K562 (cell line): ENCODE data around the gene KRTAP10-9. TPM values are rescaled to one million over a fixed set of nuclear protein-coding genes. Genes with fewer than 3 reads are reported as not detected.

Experiments
- CBX2 ChIP-seq: fragments of 200-600 bp; sonication (generic); IDR thresholded peaks from one replicate; pipeline ENCODE4 v1.6.1; 2012; ENCODE audit warnings: mild to moderate bottlenecking, low read length, inconsistent platforms; ENCODE audit not compliant: insufficient read depth, poor library complexity, severe bottlenecking
- CHD4 ChIP-seq: fragments of 200-600 bp; sonication (generic); IDR thresholded peaks from 3 replicates; pipeline ENCODE4 v1.6.1; 2012; ENCODE audit warnings: low read depth, mild to moderate bottlenecking, mixed read lengths, low read length, inconsistent platforms; ENCODE audit not compliant: insufficient read depth, insufficient replicate concordance, poor library complexity, severe bottlenecking
- E2F3 ChIP-seq: fragments of 250-450 bp; sonication (Bioruptor Pico); IDR thresholded peaks from 2 replicates; pipeline ENCODE4 v1.4.0; 2020; ENCODE audit warnings: mild to moderate bottlenecking
- EHMT2 ChIP-seq: fragments of 450-650 bp; IDR thresholded peaks from 2 replicates; pipeline ENCODE4 v1.6.1; 2018; ENCODE audit warnings: antibody characterized with exemption
- ETV5 ChIP-seq: sonication (generic); formaldehyde crosslinking; IDR thresholded peaks from 2 replicates; pipeline ENCODE4 v1.4.0; 2020; ENCODE audit warnings: low read depth, mild to moderate bottlenecking, missing genetic modification reagents
- HDAC6 ChIP-seq: IDR thresholded peaks from 2 replicates; pipeline ENCODE4 v1.6.1; 2012; ENCODE audit warnings: low read depth, mild to moderate bottlenecking, control low read depth, inconsistent platforms, low read length, moderate library complexity
- HDAC8 ChIP-seq: fragments of 450-650 bp; IDR thresholded peaks from 2 replicates; pipeline ENCODE4 v1.6.1; 2016; ENCODE audit warnings: mild to moderate bottlenecking, missing genetic modification characterization, moderate library complexity, missing compliant biosample characterization
- HEY1 ChIP-seq: fragments of 250-450 bp; sonication (Bioruptor Pico); IDR thresholded peaks from 2 replicates; pipeline ENCODE4 v1.5.0; 2020; ENCODE audit warnings: mild to moderate bottlenecking, moderate library complexity, borderline replicate concordance
- HNRNPK ChIP-seq: fragments of 200-400 bp; formaldehyde crosslinking; IDR thresholded peaks from one replicate; pipeline ENCODE4 v1.6.1; 2018; ENCODE audit warnings: mild to moderate bottlenecking, low read depth, low read length; ENCODE audit not compliant: poor library complexity, severe bottlenecking
- HNRNPL ChIP-seq: fragments of 200-400 bp; formaldehyde crosslinking; IDR thresholded peaks from 2 replicates; pipeline ENCODE4 v1.6.1; 2017; ENCODE audit warnings: low read depth, mild to moderate bottlenecking, low read length
- ILF3 ChIP-seq: fragments of 450-650 bp; IDR thresholded peaks from 2 replicates; pipeline ENCODE4 v1.6.1; 2018; ENCODE audit warnings: antibody characterized with exemption, mild to moderate bottlenecking, moderate library complexity, borderline replicate concordance
- LARP7 ChIP-seq: fragments of 450-650 bp; IDR thresholded peaks from 2 replicates; pipeline ENCODE4 v1.6.1; 2016
- MED1 ChIP-seq: sonication (generic); formaldehyde crosslinking; IDR thresholded peaks from 2 replicates; pipeline ENCODE4 v1.8.1; 2023; ENCODE audit warnings: missing genetic modification reagents, borderline replicate concordance
- MEF2A ChIP-seq: IDR thresholded peaks from 2 replicates; pipeline ENCODE4 v1.6.1; 2011; ENCODE audit warnings: low read depth, mild to moderate bottlenecking, low read length, moderate library complexity; ENCODE audit not compliant: control insufficient read depth
- NCOA6 ChIP-seq: fragments of 450-650 bp; IDR thresholded peaks from 2 replicates; pipeline ENCODE4 v1.6.1; 2017; ENCODE audit warnings: mild to moderate bottlenecking
- PHF21A ChIP-seq: fragments of 450-650 bp; IDR thresholded peaks from 2 replicates; pipeline ENCODE4 v1.6.1; 2017; ENCODE audit warnings: low read depth, borderline replicate concordance
- POLR2G ChIP-seq: fragments of 200-400 bp; formaldehyde crosslinking; IDR thresholded peaks from 2 replicates; pipeline ENCODE4 v1.6.1; 2017; ENCODE audit warnings: low read depth, mild to moderate bottlenecking, antibody characterized with exemption, low read length, moderate library complexity
- SMAD2 ChIP-seq: fragments of 150-350 bp; IDR thresholded peaks from 2 replicates; pipeline ENCODE4 v1.6.1; 2014; ENCODE audit warnings: low read depth, mild to moderate bottlenecking, low read length
- TEAD4 ChIP-seq, 2 experiments: sonication (generic) in 1 of 2; formaldehyde crosslinking in 1 of 2; IDR thresholded peaks; 2 replicates each; pipeline versions ENCODE4 v1.6.1 to v1.8.0; 2012 to 2022; ENCODE audit warnings: borderline replicate concordance in 1 of 2, inconsistent platforms in 1 of 2, low read length in 1 of 2, mild to moderate bottlenecking in 1 of 2, missing genetic modification reagents in 1 of 2
- TRIM24 ChIP-seq, 2 experiments: fragments of 450-650 bp; IDR thresholded peaks; 2 replicates each; pipeline ENCODE4 v1.6.1; 2016
- polyA plus RNA-seq, 8 experiments: library from polyadenylated mRNA; depleted of rRNA in 4 of 8; stranded (reverse) in 5 of 8; unstranded in 3 of 8; fragments of >200 nt; fragmentation: Nextera tagmentation in 2 of 8; fragmentation: Illumina TruSeq in 1 of 8; extraction: Ambion mirVana in 2 of 8; extraction: Trizol in 1 of 8; gene quantifications; 2 replicates each; pipeline versions ENCODE4 v1.2.1 to v1.2.3, GENCODE V29; 2011 to 2014; ENCODE audit warnings: inconsistent platforms in 1 of 8, missing spikeins in 1 of 8
- total RNA-seq, 7 experiments: library from RNA; depleted of rRNA in 6 of 7; stranded (reverse); fragments of >200 nt in 6 of 7; fragmentation: Illumina TruSeq in 2 of 7; extraction: Trizol in 2 of 7; gene quantifications; 2 replicates each; pipeline versions ENCODE4 v1.2.1 to v1.2.3, GENCODE V29; 2011 to 2021; ENCODE audit warnings: low replicate concordance in 1 of 7
- TF ChIP-seq, protein P1 (sequence below): fragments of 250-450 bp; sonication (Bioruptor Pico); IDR thresholded peaks from 2 replicates; pipeline ENCODE4 v1.5.0; 2021
- TF ChIP-seq, protein P2 (sequence below): sonication (generic); formaldehyde crosslinking; IDR thresholded peaks from 2 replicates; pipeline ENCODE4 v1.8.0; 2022; ENCODE audit warnings: mild to moderate bottlenecking, missing genetic modification reagents
- TF ChIP-seq, protein P3 (sequence below): sonication (generic); formaldehyde crosslinking; IDR thresholded peaks from 2 replicates; pipeline ENCODE4 v1.8.0; 2022; ENCODE audit warnings: mild to moderate bottlenecking, missing genetic modification reagents
- TF ChIP-seq, protein P4 (sequence below): fragments of 450-650 bp; formaldehyde crosslinking; IDR thresholded peaks from 2 replicates; pipeline ENCODE4 v1.4.0; 2020; ENCODE audit warnings: mild to moderate bottlenecking, mixed read lengths

KRTAP10-9 gene
- total and polyA plus RNA-seq, 9 of the 15 experiments (the other 6 are each of a cell fraction or from before 2014, with no cell fraction given), result not detected

DNA sequence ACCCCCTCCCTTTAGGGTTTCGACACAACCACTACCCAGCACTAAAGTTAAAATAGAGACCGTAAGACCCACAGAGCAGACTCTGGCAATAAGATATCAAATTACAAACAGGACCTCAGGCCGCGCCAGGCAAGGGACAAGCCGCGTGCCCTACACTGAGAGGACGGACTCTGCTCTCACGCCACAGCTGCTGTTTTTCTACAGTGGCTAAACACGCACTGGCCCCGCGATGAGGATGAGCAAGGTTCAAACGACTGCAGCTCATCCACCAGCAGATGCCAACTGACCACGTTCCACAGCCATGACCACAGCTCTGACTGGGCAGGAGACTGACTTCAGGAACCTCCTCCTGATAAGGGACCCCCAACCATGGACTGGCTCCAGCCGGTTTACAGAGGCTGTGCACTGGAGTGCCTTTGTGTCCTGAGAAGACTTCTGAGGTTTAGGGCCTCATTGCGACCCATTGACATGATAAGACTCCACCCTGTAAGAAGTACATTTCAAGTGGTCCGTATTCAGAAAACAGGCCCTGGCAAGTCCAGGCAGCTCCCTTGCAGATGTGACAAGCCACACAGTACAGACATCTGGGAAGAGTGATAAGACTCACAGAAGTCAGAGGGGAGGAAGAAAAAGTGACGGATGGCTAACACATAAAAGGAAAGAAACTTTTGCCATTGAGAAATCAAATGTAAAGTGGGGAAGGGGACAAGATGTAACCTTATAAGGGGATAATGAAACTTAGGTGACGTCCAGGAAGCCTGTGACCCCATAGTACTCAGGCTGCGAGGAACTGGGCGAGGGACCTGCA lies 33.1 kb upstream of the KRTAP10-9 start (continued):
- peak; percentile 83 for TF ChIP-seq EHMT2
- 0 out of 2 replicates have a peak, but pooled peaks have one; percentile 23 for TF ChIP-seq ETV5 (CRISPR knock-in tag)
- no peak; the same call in 1 of the 2 replicates for TF ChIP-seq HDAC8 (tag)
- TF ChIP-seq ILF3, result no peak
- TF ChIP-seq, protein P1, sequence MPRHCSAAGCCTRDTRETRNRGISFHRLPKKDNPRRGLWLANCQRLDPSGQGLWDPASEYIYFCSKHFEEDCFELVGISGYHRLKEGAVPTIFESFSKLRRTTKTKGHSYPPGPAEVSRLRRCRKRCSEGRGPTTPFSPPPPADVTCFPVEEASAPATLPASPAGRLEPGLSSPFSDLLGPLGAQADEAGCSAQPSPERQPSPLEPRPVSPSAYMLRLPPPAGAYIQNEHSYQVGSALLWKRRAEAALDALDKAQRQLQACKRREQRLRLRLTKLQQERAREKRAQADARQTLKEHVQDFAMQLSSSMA, result no peak
- peak; percentile 94 to 98 for TF ChIP-seq TRIM24 (IDR thresholded peaks at IDR 0.05)
- TF ChIP-seq, protein P2, sequence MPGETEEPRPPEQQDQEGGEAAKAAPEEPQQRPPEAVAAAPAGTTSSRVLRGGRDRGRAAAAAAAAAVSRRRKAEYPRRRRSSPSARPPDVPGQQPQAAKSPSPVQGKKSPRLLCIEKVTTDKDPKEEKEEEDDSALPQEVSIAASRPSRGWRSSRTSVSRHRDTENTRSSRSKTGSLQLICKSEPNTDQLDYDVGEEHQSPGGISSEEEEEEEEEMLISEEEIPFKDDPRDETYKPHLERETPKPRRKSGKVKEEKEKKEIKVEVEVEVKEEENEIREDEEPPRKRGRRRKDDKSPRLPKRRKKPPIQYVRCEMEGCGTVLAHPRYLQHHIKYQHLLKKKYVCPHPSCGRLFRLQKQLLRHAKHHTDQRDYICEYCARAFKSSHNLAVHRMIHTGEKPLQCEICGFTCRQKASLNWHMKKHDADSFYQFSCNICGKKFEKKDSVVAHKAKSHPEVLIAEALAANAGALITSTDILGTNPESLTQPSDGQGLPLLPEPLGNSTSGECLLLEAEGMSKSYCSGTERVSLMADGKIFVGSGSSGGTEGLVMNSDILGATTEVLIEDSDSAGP (CRISPR knock-in tag), result no peak
- no peak for TF ChIP-seq CHD4
- TF ChIP-seq HNRNPL, result no peak
- no peak for TF ChIP-seq HDAC6
- TF ChIP-seq NCOA6, result no peak
- no peak for TF ChIP-seq HEY1 (CRISPR knock-in tag)
- TF ChIP-seq, protein P3, sequence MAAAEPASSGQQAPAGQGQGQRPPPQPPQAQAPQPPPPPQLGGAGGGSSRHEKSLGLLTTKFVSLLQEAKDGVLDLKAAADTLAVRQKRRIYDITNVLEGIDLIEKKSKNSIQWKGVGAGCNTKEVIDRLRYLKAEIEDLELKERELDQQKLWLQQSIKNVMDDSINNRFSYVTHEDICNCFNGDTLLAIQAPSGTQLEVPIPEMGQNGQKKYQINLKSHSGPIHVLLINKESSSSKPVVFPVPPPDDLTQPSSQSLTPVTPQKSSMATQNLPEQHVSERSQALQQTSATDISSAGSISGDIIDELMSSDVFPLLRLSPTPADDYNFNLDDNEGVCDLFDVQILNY (CRISPR knock-in tag), result no peak
- TF ChIP-seq MEF2A, result no peak
- no peak for TF ChIP-seq LARP7
- TF ChIP-seq E2F3 (CRISPR knock-in tag), result 0 out of 2 replicates have a peak, but pooled peaks have one; percentile 52
- no peak for TF ChIP-seq POLR2G
- TF ChIP-seq SMAD2, result no peak
- peak; percentile 89 for TF ChIP-seq TEAD4 (IDR thresholded peaks at IDR 0.05; ENCODE audit: low read length)
- no peak for TF ChIP-seq TEAD4 (CRISPR knock-in tag; IDR thresholded peaks at IDR 0.05; ENCODE audit: borderline replicate concordance)
- TF ChIP-seq CBX2, result no peak
- TF ChIP-seq, protein P4, sequence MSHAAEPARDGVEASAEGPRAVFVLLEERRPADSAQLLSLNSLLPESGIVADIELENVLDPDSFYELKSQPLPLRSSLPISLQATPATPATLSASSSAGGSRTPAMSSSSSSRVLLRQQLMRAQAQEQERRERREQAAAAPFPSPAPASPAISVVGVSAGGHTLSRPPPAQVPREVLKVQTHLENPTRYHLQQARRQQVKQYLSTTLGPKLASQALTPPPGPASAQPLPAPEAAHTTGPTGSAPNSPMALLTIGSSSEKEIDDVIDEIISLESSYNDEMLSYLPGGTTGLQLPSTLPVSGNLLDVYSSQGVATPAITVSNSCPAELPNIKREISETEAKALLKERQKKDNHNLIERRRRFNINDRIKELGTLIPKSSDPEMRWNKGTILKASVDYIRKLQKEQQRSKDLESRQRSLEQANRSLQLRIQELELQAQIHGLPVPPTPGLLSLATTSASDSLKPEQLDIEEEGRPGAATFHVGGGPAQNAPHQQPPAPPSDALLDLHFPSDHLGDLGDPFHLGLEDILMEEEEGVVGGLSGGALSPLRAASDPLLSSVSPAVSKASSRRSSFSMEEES (CRISPR knock-in tag), result no peak
- no peak for TF ChIP-seq MED1 (CRISPR knock-in tag)
- no peak for TF ChIP-seq HNRNPK
- no peak for TF ChIP-seq PHF21A
